GM19025 (cell line): Measurements from ENCODE around the gene P2RX4.
"Not testable (repeated sequence)": the region's sequence is repeated elsewhere in the genome, so short reads cannot be mapped to it uniquely, and the experiment has no call there.

Experiments used
- ATAC-seq: cut with Tn5 transposase; IDR thresholded peaks from one replicate; pipeline ENCODE4 v1.9.1; 2021; ENCODE audit warnings: mild to moderate bottlenecking, low read depth, moderate library complexity; ENCODE audit not compliant: unreplicated experiment

Gene P2RX4

DNA sequence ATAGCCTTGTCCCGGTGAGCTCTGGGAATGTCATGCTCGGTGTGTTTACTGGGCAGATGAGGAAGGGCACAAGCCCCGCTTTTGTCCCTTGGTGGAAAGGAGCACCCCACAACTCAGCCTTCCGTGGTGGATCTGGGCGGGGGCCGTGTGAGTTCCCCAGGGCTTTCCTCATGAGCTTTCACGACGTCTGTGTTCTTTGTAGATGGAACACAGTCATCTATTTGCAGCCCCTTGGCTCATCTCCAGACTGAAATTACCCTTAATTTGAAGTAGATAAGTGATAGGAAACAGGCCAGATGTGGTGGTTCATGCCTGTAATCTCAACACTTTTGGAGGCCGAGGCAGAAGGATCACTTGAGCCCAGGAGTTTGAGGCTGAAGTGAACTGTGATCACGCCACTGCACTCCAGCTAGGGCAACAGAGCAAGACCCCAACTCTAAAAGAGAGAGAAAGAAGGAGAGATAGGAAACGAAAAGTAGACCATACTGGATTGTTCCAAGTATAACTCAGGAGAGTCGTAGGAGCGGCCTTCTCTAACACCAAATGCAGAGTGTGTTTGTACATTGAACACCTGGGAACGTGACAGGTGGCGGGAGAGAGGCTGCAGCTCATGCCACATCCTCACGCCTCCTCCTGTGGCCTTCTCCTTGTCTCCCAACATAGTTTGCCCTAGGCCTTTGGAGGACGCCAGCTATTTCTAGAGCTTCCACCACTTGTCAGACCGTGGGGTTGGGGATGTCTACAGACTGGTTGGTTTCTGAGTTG lies 8.8 kb downstream of the P2RX4 start:
- no peak for ATAC-seq

- no peak for ATAC-seq
These were observed 9.5 kb downstream of the P2RX4 start for GRCh38 chr12:121219353-121219986.

DNA sequence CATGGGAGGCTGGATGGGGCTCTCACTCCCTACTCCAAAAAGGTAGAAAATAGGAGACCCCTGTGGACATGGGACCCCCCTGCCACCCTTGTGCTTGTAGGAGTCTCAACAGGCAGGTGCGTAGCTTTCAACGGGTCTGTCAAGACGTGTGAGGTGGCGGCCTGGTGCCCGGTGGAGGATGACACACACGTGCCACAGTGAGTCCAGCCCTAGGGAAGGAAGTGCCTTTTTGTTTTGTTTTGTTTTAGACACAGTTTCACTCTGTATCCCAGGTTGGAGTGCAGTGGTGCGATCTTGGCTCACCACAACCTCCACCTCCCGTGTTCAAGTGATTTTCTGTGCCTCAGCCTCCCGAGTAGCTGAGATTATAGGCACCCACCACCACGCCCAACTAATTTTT lies 12.9 kb downstream of the P2RX4 start:
- no peak for ATAC-seq

DNA sequence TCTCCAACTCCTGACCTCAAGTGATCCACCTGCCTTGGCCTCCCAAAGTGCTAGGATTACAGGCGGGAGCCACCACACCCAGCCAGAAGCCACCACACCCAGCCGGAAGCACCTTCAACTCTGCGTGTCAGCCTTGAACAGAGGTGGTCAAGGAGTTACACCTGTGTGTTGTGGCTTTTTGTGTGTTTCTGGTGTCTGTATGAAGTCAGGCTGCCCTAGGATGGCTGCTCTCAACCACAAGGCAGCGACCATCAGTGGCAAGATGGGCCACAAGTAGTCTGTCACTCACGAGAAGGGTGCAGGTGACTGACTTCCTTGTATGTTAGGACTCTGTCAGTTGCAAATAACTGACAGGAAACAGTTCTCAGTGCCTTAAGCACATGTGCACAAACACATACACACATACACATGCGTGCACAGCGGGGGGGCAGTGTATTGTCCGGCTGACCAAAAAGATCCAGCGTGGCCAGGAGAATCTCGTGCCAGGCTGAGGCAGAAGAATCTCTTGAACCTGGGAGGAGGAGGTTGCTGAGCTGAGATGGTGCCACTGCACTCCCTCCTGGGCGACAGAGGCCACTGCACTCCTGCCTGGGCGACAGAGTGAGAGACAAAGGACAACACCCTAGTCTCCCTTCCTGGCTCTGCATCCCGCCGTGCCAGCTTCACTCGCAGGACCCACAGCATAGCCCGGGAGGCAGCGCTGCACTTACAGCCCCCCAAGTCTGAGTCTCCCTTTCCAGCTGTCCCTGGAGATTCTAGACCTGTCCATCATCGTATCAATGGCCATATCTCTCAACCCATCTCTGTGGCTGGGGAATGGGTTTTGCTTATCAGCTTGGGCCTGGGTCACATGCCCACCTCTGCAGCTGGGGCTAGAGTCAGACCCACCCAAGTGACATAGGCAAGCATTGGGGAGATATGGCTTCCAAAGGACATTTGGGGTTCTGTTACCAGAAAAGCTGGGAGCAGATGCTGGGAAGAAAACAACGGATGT lies 13.7 kb downstream of the P2RX4 start:
- no peak for ATAC-seq

DNA sequence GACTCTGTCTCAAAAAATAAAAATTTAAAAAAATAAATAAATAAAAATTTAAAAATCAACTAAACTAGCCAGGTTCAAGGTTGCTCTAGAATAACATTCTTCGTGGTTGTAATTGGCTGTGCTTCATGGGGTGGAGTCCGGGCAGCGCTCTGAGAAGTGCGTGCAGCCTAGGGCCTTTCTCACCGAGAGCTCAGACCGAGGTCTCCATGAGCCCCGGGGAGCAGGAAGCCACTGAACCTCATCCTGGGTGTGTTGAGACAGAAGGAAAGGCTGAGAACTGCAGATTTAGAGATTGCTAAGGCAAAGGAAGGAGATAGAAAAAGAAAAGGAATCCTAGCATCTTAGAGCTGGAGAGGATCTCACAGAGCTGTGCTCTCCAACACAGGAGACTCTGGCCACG lies 14.7 kb downstream of the P2RX4 start:
- no peak for ATAC-seq

GRCh38 chr12:121226399-121226798 lies 16.5 kb downstream of the P2RX4 start:
- ATAC-seq, result no peak

GRCh38 chr12:121226871-121227270 lies 16.9 kb downstream of the P2RX4 start:
- ATAC-seq, result not testable (repeated sequence)

GRCh38 chr12:121227294-121227693 lies 17.4 kb downstream of the P2RX4 start:
- peak; percentile 79 for ATAC-seq

DNA sequence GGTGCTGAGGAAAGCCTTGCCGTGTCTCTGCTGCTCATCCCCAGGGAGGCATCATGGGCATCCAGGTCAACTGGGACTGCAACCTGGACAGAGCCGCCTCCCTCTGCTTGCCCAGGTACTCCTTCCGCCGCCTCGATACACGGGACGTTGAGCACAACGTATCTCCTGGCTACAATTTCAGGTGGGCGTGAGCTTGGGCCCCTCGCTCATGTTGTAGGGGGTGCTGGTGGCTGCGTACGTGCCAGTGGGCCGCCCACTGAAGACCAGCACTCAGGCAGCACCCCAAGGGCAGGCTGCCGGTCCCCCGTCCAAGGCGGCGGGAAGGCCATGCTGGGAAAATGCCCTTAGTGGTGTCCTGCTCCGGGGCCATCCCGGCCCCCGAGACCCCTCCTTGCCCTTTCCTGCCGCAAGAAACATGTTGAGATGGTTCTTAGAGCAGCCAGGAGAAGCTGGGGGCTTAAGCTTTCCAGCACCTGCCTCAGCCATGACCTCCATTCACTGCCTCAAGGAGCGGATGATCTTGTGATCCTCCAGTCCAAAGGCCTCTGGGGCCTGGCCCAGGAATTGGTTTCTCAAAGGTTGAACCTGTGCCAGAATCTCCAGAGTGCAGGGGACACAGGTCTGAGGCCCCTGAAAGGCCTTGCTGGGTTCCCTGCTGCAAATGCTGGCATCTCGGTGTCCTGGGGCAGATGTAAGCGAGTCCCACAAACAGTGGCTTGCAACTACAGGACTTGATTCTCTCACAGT lies 19.2 kb downstream of the P2RX4 start:
- ATAC-seq, result no peak

GRCh38 chr12:121229826-121230537 lies 20.1 kb downstream of the P2RX4 start:
- not testable (repeated sequence) for ATAC-seq

GRCh38 chr12:121230538-121230907 lies 20.6 kb downstream of the P2RX4 start:
- ATAC-seq, result no peak

- ATAC-seq, result no peak
These were observed 22.2 kb downstream of the P2RX4 start for GRCh38 chr12:121232163-121232562.

DNA sequence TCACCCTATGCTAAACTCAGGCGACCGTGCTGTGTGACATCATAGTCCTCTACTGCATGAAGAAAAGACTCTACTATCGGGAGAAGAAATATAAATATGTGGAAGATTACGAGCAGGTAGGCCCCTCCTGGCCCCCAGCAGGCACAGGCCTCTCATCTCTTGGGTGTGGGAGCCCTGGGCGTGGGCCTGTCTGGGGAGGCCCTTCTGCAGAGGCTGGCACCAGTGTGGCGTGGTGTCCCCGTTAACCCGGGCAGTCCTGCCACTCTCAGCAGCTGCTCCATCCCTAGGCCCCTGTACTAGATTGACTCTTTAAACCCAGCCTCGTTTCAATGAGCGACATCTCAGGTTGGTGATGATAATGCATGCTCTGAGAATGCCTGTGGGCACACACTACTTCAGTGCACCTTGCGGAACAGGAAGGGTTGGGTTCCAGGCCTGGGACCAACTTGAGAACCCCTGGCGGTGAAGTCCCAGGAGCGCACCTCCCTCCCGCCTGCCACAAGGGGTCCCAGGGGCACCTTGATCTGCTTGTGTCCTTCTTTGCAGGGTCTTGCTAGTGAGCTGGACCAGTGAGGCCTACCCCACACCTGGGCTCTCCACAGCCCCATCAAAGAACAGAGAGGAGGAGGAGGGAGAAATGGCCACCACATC lies 23.2 kb downstream of the P2RX4 start:
- no peak for ATAC-seq

DNA sequence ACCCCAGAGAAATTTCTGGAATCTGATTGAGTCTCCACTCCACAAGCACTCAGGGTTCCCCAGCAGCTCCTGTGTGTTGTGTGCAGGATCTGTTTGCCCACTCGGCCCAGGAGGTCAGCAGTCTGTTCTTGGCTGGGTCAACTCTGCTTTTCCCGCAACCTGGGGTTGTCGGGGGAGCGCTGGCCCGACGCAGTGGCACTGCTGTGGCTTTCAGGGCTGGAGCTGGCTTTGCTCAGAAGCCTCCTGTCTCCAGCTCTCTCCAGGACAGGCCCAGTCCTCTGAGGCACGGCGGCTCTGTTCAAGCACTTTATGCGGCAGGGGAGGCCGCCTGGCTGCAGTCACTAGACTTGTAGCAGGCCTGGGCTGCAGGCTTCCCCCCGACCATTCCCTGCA lies 23.7 kb downstream of the P2RX4 start:
- no peak for ATAC-seq

DNA sequence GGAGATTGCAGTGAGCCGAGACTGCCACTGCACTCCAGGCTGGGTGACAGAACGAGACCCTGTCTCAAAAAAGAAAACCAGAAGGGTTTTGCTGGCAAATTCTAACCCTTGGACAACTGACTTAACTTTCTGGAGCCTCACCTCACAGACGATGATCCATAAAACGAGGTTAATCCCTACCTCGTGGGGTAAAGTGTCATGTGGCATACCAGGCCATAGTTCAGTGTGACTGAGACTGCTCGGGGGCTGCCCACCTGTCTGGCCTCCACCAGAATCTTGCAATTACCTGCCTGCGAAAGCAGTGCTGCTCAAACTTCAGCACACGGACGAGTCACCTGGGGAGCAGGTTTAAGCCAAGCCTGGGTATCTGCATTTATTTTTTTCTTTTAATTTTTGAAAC lies 26.8 kb downstream of the P2RX4 start:
- no peak for ATAC-seq

DNA sequence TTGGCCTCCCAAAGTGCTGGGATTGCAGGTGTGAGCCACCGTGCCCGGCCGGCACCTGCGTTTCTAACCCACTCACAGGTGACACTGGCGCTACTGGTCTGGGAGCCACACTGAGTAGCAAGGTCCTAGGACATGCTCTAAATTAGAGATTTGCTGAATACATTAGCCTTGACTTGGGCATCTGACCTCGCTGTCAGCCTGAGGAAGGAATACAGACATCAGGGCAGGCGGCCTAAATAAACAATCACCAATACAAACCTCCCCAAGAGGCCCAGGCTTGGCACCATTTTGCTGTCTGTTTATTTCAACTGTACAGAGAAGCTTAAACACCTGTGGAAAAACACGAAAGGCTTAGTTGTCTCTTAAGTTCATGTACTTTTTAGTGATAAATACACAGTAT lies 27.5 kb downstream of the P2RX4 start:
- ATAC-seq, result no peak

DNA sequence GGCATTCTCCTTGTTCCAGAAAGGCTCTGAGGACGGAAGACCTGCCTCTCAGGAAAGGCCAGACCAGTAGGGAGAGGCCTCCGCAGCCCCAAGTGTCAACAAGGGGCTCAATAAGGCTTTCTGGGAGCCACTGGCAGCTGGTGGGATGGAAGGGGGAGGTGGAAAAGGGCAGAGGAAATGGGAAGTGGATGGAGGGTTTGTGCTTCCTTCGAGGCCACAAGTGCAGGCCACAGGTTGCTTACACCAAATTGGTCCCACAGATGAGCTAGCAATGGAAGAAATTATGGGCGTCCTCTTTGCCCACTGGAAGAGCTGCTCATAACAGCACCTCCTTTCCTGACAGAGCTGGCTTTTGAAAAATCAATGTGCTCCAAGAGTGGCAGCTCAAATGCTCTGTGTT lies 28.2 kb downstream of the P2RX4 start:
- no peak for ATAC-seq

DNA sequence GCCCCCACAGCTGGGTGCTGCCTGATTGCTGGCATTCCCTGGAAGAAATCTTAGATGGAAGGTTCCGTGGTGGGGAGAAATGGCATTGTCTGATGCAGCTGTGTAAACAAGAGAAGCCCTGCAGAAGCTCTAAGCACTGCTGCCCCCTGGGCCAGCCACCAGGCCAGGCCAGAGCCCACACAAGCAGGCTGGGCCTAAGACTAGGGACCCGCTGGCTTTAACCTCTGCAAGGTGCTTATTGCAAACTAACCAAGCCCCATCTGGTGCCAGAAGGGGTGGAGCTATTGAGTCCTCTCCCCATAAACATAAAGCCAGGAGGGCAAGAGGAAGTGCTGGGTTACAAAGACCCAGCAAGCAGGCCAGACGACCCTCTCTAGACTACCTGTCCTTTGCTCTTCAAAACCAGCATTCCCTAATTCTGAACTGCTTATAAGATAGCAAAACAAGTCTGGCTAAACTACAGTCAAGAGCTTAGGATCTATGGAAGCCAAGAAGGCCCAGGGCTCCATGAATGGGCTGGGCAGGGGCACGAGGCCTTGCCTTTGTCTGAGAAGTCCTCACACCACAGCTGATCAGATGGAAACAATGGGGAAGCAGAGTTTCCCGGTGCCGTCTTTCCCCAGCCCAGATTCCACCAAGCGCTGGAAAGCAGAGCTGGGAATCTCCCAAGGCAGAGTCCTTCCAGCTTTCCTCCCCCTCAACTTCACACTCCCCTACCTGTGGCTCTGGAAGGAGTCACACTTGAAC lies 28.8 kb downstream of the P2RX4 start:
- ATAC-seq, result no peak
